Activated T-helper 2 cell treated with anti-CD3 and anti-CD28 coated beads, Interferon-gamma antibody, Interleukin-2, Interleukin-4, amounts not matched to agents 10 μg/mL and 5 μg/mL and 100 μg/mL, durations not matched to agents 14 hours and 24 hours and 36 hours (primary cell): ENCODE measurements around the gene RFX4. TPM values are rescaled to one million over a fixed set of nuclear protein-coding genes. Genes with fewer than 3 reads are reported as not detected.
A peak's percentile ranks its signal among the peaks of the same experiment; 100 is the strongest.

Experiments used
- DNase-seq: peaks from one replicate; pipeline ENCODE4 v3.0.0; 2021; ENCODE audit warnings: low spot score
- H3K27ac Mint-ChIP-seq: one replicate; pipeline ENCODE4 v1.8.0; 2021; ENCODE audit warnings: mixed read lengths
- H3K27me3 Mint-ChIP-seq: one replicate; pipeline ENCODE4 v1.8.0; 2021; ENCODE audit warnings: low read depth, mixed read lengths
- H3K36me3 Mint-ChIP-seq: one replicate; pipeline ENCODE4 v1.8.0; 2021; ENCODE audit warnings: low read depth, mixed read lengths
- H3K4me1 Mint-ChIP-seq: one replicate; pipeline ENCODE4 v1.8.0; 2021; ENCODE audit warnings: low read depth, mixed read lengths
- H3K4me3 Mint-ChIP-seq: one replicate; pipeline ENCODE4 v1.8.0; 2021; ENCODE audit warnings: low read depth, mild to moderate bottlenecking, moderate library complexity, mixed read lengths
- H3K9me3 Mint-ChIP-seq: one replicate; pipeline ENCODE4 v1.8.0; 2021; ENCODE audit warnings: mixed read lengths
- intact Hi-C: fragments of 100-400 bp; cut with micrococcal nuclease; formaldehyde crosslinking; loops from one replicate; pipeline ENCODE4 v1.15.1; 2023
- total RNA-seq: library from RNA; stranded (reverse); gene quantifications from 2 replicates; pipeline ENCODE4 v1.2.3, GENCODE V29; 2022

Gene RFX4
- total RNA-seq, result not detected in 2 replicates

DNA sequence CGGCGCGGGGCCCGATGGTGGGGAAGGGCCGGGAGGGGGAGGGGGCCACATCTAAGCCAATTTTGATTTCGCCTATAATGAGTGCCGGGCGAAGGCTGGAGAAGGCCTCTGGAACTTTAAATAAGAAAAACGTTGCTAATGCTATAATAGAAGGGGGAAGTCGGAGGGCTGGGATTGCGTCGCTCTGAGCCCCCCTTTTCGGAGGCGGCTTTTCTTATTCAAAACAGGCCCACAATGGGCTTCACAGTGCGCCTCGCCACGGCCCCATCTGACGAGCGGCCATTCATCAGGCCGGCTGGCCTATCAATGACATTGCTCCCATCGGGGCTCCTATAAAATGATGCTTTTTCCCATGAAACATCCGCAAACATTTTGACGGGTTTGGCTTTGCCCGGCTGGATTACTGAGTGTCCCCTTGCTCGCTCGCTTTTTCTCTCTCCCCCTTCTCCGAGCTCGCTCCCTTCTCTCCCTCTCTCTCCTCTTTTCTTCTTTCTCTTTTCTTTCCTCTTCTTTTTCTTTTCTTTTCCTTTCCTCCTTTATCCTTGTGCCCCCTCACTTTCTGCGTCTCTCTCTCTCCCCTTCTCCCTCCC lies at the start of gene RFX4:
Gene RFX4, plus strand, starts transcription at position 364 of the 590 bp plus-strand sequence. CDS start 317 bp downstream, outside the sequence.
- H3K27me3 Mint-ChIP-seq, result peaks cover 82% of the 10 kb centered on the region
- H3K4me3 Mint-ChIP-seq, result peak within 1 kb of the TSS; percentile 41
- peaks cover 15% of the 10 kb centered on the region for H3K4me1 Mint-ChIP-seq
- no peaks in the 10 kb centered on the region for H3K9me3 Mint-ChIP-seq
- H3K27ac Mint-ChIP-seq, result no peak within 1 kb of the TSS
- DNase-seq, result no peak
- no peaks in the 10 kb centered on the region for H3K36me3 Mint-ChIP-seq
- intact Hi-C loops, result loop anchor here (10.0 kb wide), 1 partner anchor 262 kb away; no protein-coding TSS in a partner anchor

DNA sequence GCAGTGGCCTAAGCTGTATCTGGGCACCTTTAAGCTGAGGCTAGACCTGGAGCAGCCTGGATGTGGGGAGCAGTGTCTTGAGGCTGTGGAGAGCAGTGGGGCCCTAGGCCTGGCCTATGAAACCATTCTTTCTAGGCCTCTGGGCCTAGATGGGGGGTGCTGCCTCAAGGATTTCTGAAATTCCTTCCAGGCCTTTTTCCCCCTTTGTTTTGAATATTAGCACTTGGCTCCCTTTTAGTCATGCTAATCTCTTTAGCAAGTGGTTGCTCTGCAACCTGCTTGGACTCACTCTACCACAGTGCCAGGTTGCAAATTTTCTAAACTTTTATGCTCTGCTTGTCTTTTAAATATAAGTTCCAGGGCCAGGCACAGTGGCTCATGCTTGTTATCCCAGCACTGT lies 41.6 kb upstream of the RFX4 start:
- Mint-ChIP-seq H3K27me3 (peaks cover 2% of the 10 kb centered on the region), H3K27ac (no peak overlapping the region), H3K4me1 (no peaks in the 10 kb centered on the region), H3K36me3 (no peaks in the 10 kb centered on the region), H3K4me3 (no peak overlapping the region), H3K9me3 (no peaks in the 10 kb centered on the region)
- intact Hi-C loops, result no loop called here
- no peak for DNase-seq

DNA sequence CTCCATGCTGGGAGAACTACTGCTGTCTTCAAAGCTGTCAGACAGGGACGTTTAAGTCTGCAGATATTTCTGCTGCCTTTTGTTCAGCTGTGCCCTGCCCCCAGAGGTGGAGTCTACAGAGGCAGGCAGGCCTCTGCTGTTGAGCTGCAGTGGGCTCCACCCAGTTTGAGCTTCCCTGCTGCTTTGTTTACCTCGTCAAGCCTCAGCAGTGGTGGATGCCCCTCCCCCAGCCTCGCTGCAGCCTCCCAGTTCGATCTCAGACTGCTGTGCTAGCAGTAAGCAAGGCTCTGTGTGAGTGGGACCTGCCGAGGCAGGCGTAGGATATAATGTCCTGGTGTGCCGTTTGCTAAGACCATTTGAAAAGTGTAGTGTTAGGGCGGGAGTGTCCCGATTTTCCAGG lies 31.4 kb upstream of the RFX4 start:
- Mint-ChIP-seq H3K4me1 (no peaks in the 10 kb centered on the region), H3K27ac (no peak overlapping the region), H3K27me3 (peaks cover 6% of the 10 kb centered on the region), H3K9me3 (peaks cover 29% of the 10 kb centered on the region), H3K36me3 (no peaks in the 10 kb centered on the region), H3K4me3 (no peak overlapping the region)
- intact Hi-C loops, result no loop called here
- no peak for DNase-seq

DNA sequence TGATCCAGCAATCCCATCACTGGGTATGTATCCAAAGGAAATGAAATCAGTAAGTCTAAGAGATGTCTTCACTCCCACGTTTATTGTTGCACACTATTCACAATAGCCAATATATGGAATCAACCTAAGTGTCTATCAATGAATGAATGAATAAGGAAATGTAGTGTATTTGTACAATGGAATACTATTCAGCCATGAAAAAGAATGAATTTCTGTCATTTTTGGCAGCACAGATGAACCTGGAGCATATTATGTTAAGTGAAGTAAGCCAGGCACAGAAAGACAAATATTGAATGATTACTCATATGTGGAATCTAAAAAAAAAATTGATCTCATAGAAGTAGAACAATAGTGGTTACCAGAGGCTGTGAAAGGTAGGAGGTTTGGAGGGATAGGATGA lies 30.6 kb upstream of the RFX4 start:
- no peak for DNase-seq
- Mint-ChIP-seq H3K4me1 (no peaks in the 10 kb centered on the region), H3K4me3 (no peak overlapping the region), H3K9me3 (peaks cover 29% of the 10 kb centered on the region), H3K27ac (no peak overlapping the region), H3K27me3 (peaks cover 6% of the 10 kb centered on the region), H3K36me3 (no peaks in the 10 kb centered on the region)
- intact Hi-C loops, result no loop called here

DNA sequence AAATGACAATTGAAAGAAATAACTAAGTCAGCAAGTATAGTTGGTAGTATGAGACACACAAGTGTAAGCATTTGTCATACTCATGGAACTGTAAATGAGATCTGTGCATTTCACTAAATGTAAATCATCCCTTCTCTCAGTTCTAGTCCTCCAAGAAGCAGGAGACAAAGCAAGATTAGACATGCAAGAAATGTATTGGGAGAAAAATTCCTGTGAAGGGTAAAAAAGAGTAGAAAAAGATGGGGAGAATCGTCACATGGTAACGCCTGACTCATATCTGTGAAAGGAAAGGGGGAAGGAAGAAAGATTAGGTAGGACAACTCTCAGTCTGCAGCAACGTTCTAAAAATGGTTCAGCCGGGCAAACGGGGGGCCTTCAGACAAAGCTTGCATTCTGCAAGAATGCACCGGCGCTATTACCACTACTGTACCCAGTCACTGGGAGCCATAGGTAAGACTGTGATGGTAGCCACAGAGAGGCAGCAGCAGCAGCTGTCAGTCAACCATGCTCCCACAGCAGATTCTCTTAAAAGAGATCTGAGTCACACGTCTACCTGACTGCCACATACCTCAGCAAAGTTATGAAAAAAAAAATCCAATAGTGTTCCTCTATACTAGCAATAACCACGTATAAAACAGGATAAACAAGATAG lies 18.0 kb upstream of the RFX4 start:
- H3K4me3 Mint-ChIP-seq, result no peak overlapping the region
- no peaks in the 10 kb centered on the region for H3K9me3 Mint-ChIP-seq
- peaks cover 30% of the 10 kb centered on the region for H3K27me3 Mint-ChIP-seq
- H3K36me3 Mint-ChIP-seq, result no peaks in the 10 kb centered on the region
- intact Hi-C loops, result no loop called here
- no peak overlapping the region for H3K27ac Mint-ChIP-seq
- no peak for DNase-seq
- no peaks in the 10 kb centered on the region for H3K4me1 Mint-ChIP-seq

DNA sequence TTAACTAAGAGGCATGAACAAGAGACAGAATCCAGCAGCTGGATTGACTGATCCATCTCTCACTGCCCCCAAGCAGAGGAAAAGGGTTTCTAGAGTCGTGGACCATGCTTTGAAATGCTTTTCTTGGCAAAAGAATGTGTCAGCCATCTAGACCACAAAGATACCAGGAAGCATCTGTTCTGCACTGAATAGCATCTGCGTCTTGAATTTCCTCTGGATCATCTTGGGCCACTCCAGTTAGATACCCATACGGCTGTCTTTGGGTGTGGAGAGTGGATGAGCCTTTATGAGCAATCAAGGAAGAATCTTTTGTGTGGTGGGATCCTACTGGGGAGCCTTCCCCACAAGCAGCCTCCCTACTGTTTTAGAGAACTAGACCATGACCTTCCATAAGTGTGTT lies 16.0 kb upstream of the RFX4 start:
- Mint-ChIP-seq H3K4me1 (no peaks in the 10 kb centered on the region), H3K36me3 (no peaks in the 10 kb centered on the region), H3K27ac (no peak overlapping the region), H3K4me3 (no peak overlapping the region), H3K9me3 (no peaks in the 10 kb centered on the region), H3K27me3 (peaks cover 34% of the 10 kb centered on the region)
- DNase-seq, result no peak
- intact Hi-C loops, result no loop called here

DNA sequence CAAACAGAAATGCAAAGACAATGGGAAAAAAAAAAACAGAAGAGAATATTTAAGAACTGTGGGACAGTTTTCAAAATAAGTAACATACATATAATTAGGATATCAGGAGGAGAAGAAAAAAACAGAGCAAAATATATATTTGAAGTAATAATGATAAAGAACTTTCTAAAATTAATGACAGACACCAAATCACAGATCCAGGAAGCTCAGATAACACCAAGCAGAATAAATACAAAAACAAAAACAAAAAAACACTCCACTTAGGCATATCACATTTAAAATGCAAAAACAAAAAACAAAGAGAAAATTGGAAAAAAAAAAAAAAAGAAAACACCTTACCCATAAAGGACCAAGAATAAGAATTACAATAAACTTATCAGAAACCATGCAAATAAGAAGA lies 9.6 kb upstream of the RFX4 start:
- no peaks in the 10 kb centered on the region for H3K4me1 Mint-ChIP-seq
- H3K27ac Mint-ChIP-seq, result no peak overlapping the region
- DNase-seq, result no peak
- H3K4me3 Mint-ChIP-seq, result no peak overlapping the region
- intact Hi-C loops, result no loop called here
- H3K27me3 Mint-ChIP-seq, result peaks cover 46% of the 10 kb centered on the region
- no peaks in the 10 kb centered on the region for H3K36me3 Mint-ChIP-seq
- H3K9me3 Mint-ChIP-seq, result no peaks in the 10 kb centered on the region

DNA sequence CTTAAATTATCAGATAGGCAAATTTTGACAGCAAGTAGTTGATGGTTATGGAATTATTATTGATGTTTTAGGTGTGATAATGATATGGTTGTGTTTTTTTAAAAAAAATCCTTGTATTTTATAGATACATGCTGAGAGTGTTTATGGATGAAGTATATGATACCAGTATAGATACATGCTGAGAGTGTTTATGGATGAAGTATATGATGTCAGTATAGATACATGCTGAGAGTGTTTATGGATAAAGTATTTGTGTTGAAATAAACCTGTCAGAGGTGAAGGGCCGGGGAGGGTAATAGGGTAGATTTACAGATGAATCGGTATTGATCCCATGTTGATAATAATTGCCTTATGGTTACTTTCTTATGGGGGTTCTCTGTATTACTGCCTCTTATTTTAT lies 6.0 kb upstream of the RFX4 start:
- H3K27me3 Mint-ChIP-seq, result peaks cover 60% of the 10 kb centered on the region
- DNase-seq, result no peak
- H3K36me3 Mint-ChIP-seq, result no peaks in the 10 kb centered on the region
- H3K4me3 Mint-ChIP-seq, result no peak overlapping the region
- H3K9me3 Mint-ChIP-seq, result no peaks in the 10 kb centered on the region
- no peaks in the 10 kb centered on the region for H3K4me1 Mint-ChIP-seq
- intact Hi-C loops, result no loop called here
- H3K27ac Mint-ChIP-seq, result no peak overlapping the region

DNA sequence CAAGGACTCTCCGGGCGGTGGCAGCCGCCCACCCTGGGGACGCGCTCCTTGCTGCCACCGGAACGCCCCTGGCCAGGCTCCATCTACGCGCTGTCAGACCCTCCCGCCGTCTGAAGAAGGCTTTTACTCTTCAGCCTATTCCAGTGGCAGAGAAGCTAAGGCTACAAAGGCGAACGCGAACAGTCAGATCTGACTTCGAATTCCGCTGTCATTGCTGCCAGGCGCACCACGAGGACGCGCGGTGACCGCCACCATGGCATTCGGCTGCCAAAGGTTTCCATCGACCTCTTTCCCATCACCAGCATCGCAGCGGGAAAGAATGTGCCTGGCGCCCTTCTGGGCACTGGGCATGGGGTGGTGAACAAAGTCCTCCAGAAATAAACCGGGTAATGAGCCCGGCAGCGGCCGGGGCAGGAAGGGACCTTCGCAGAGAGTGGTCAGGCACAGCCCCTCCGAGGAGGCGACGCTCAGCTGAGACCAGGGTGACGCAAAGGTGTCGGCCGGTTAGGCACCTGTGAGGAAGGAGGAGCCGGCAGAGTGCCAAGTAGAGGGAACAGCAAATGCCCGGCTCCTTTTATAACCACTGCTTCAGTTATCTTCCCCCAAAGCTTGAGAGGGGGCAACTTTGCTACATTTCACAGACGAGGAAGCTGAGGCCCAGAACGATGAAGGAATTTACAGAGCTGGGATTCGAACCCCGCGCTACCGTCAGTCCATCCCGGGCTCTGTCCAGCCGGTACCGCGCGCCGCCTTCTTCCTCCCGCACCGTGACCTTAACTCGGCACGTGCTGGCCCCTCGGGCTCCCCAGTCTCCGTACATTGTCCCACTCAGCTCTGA lies 1.9 kb upstream of the RFX4 start:
- Mint-ChIP-seq H3K36me3 (no peaks in the 10 kb centered on the region), H3K9me3 (no peaks in the 10 kb centered on the region), H3K27ac (no peak overlapping the region), H3K4me1 (peaks cover 15% of the 10 kb centered on the region), H3K27me3 (peaks cover 78% of the 10 kb centered on the region), H3K4me3 (no peak overlapping the region)
- intact Hi-C loops, result loop anchor here (10.0 kb wide), 1 partner anchor 264 kb away; no protein-coding TSS in a partner anchor
- no peak for DNase-seq

DNA sequence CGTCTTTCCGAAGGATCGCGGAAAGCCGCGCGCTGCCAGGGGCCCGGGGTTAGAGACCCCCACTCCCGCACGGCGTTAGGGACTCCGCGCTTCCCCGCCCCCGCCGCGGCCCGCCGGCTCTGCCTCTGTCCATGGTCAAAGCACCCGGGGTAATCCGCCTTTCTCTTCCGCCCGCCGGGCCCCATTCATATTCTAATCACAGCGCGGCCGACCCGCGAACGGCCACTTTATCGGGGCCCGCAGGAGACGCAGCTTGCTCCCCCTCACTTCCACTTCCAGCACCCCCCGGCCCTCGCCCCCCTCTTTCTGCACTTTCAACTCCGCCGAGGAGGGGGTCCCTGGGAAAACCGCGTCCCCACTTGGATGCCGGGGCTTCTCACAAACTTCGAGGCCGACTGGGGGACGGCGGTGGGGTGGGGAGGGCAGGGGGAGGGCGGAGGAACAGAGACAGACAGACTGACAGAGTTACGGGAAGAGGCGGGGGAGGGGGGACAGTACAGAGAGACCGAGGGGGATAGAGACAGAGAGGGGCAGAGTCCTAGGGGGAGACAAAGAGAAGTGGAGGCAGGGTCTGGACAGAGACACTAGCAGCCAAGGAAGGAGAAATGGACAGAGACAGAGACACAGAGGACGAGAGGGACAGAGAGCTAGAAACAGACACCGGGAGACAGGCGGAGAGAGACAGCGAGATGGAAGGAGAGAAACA lies 1.1 kb upstream of the RFX4 start:
- no peaks in the 10 kb centered on the region for H3K9me3 Mint-ChIP-seq
- H3K4me1 Mint-ChIP-seq, result peaks cover 15% of the 10 kb centered on the region
- intact Hi-C loops, result loop anchor here (10.0 kb wide), 1 partner anchor 263 kb away; no protein-coding TSS in a partner anchor
- H3K36me3 Mint-ChIP-seq, result no peaks in the 10 kb centered on the region
- DNase-seq, result no peak
- no peak overlapping the region for H3K27ac Mint-ChIP-seq
- no peak overlapping the region for H3K4me3 Mint-ChIP-seq
- H3K27me3 Mint-ChIP-seq, result peaks cover 79% of the 10 kb centered on the region

DNA sequence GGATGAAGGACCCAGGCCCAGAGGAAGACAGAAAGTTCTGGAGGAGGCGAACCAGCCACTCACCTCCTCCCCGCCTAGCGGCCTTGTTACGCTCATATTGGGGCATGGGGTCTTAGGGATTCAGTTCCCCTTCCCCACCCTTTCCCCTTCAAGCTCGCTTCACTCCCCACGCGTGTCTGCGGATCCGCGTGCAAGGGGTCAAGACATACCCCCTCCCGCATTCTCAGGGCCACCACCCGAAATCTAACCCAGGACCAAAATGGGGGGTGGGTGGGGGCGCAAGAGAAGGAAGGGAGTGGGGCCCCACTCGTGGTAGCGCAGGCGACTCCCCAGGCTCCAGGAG lies 584 bp upstream of the RFX4 start:
- no peak overlapping the region for H3K4me3 Mint-ChIP-seq
- DNase-seq, result no peak
- intact Hi-C loops, result loop anchor here (10.0 kb wide), 1 partner anchor 263 kb away; no protein-coding TSS in a partner anchor

DNA sequence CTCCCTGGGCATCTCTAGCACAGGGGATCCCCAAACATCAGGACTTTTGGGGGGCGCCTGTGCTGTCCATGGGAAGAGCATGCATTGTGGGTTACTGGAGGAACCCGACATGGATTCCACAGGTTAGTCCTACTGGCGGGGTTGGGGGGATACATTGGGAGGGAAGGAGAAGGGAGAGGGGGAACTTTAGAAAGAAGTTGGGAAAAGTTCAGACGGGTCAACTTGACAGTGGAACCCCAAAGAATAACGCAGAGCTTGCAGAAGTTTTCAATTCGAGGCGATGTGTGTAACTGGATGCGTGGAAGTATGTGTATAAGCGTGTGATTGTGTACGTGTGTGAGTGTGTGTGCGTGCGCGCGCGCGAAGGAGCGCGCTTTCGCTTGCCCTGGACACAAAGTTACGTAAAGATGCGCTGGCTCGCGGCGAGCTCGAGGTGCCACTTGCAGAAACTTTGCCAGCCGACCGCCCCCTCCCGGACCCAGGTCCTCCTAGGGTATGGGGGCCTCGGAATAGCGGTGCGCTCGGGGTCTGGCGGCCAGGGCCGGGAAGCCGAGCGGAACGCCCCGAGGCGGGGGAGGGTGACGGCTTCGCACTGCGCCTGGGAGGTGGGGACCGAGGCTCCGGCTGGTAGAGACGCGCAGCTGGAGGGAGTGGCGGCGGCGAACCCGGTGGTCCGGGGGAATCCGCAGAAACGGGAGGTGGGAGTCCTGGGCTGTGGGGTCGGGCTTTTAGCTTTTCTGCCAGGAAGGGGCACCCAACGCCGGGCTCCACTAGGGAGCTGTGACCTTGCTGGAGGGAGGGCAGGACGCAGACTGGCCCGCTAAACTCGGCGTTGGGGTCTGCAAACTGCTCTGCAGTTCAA lies 669 bp downstream of the RFX4 start:
- DNase-seq, result no peak
- H3K4me1 Mint-ChIP-seq, result peaks cover 15% of the 10 kb centered on the region
- H3K4me3 Mint-ChIP-seq, result peak overlapping the region; percentile 8
- no peak overlapping the region for H3K27ac Mint-ChIP-seq
- H3K9me3 Mint-ChIP-seq, result no peaks in the 10 kb centered on the region
- intact Hi-C loops, result loop anchor here (10.0 kb wide), 1 partner anchor 261 kb away; no protein-coding TSS in a partner anchor
- H3K27me3 Mint-ChIP-seq, result peaks cover 86% of the 10 kb centered on the region
- no peaks in the 10 kb centered on the region for H3K36me3 Mint-ChIP-seq

More for the DNA sequence above, 584 bp upstream of the RFX4 start:
- Mint-ChIP-seq H3K36me3 (no peaks in the 10 kb centered on the region), H3K27ac (no peak overlapping the region), H3K27me3 (peaks cover 82% of the 10 kb centered on the region), H3K4me1 (peaks cover 15% of the 10 kb centered on the region), H3K9me3 (no peaks in the 10 kb centered on the region)
